CD4-positive, alpha-beta memory T cell (primary cell): ENCODE measurements around the gene SESTD1. TPM values are rescaled to one million over a fixed set of nuclear protein-coding genes. Genes with fewer than 3 reads are reported as not detected.

Source experiments
- CTCF ChIA-PET: fragments of 350-600 bp; sonication (Branson Sonifier 250); formaldehyde crosslinking; loops from one replicate; lab custom pipeline; 2021; ENCODE audit warnings: inconsistent platforms; ENCODE audit not compliant: partially characterized antibody; lab: Charles Lee
- POLR2A ChIA-PET: fragments of 350-600 bp; sonication (Branson Sonifier 250); formaldehyde crosslinking; loops from one replicate; lab custom pipeline; 2021; ENCODE audit not compliant: partially characterized antibody; lab: Charles Lee
- DNase-seq, 5 donors: peaks; one replicate each; pipeline versions ENCODE4 v3.0.0 to v3.0.0-alpha.2; 2020 to 2022; ENCODE audit warnings: mixed read lengths in 1 of 5
- H3K27ac ChIP-seq: one replicate; pipeline ENCODE4 v1.7.0; 2013; ENCODE audit warnings: low read depth, low read length
- H3K27me3 ChIP-seq: 2 replicates; pipeline ENCODE4 v1.7.0; 2013; ENCODE audit warnings: mild to moderate bottlenecking, low read length, moderate library complexity; ENCODE audit not compliant: insufficient read depth
- H3K36me3 ChIP-seq: 2 replicates; pipeline ENCODE4 v1.7.0; 2013; ENCODE audit warnings: mild to moderate bottlenecking, low read length, moderate library complexity; ENCODE audit not compliant: insufficient read depth
- H3K4me1 ChIP-seq: 2 replicates; pipeline ENCODE4 v1.7.0; 2013; ENCODE audit warnings: mild to moderate bottlenecking, low read length, moderate library complexity; ENCODE audit not compliant: insufficient read depth
- H3K4me3 ChIP-seq, 2 donors: one replicate each; pipeline ENCODE4 v1.7.0; 2013; ENCODE audit warnings: low read length in 2 of 2, mild to moderate bottlenecking in 1 of 2
- H3K9me3 ChIP-seq, 2 donors: one replicate each; pipeline ENCODE4 v1.7.0; 2013; ENCODE audit warnings: low read length in 2 of 2, control low read depth in 1 of 2; ENCODE audit not compliant: control insufficient read depth in 1 of 2
- H3K27ac Mint-ChIP-seq, 7 donors: one replicate each; pipeline ENCODE4 v1.8.0; 2020 to 2021; ENCODE audit warnings: mixed read lengths in 7 of 7, mild to moderate bottlenecking in 6 of 7, inconsistent platforms in 3 of 7, moderate library complexity in 3 of 7
- H3K27me3 Mint-ChIP-seq, 2 donors: one replicate each; pipeline ENCODE4 v1.8.0; 2020 to 2021; ENCODE audit warnings: mixed read lengths in 2 of 2
- H3K36me3 Mint-ChIP-seq, 2 donors: one replicate each; pipeline ENCODE4 v1.8.0; 2020 to 2021; ENCODE audit warnings: mixed read lengths in 2 of 2, inconsistent platforms in 1 of 2, mild to moderate bottlenecking in 1 of 2
- H3K4me1 Mint-ChIP-seq, 4 donors: one replicate each; pipeline ENCODE4 v1.8.0; 2020 to 2021; ENCODE audit warnings: mixed read lengths in 4 of 4, mild to moderate bottlenecking in 1 of 4
- H3K4me3 Mint-ChIP-seq, 8 donors: one replicate each; pipeline ENCODE4 v1.8.0; 2020 to 2021; ENCODE audit warnings: mixed read lengths in 8 of 8, mild to moderate bottlenecking in 7 of 8, moderate library complexity in 6 of 8, inconsistent platforms in 3 of 8
- H3K9me3 Mint-ChIP-seq, 8 donors: one replicate each; pipeline ENCODE4 v1.8.0; 2020 to 2021; ENCODE audit warnings: mixed read lengths in 8 of 8, mild to moderate bottlenecking in 5 of 8, inconsistent platforms in 3 of 8, moderate library complexity in 1 of 8
- intact Hi-C: fragments of 100-400 bp; cut with micrococcal nuclease; formaldehyde crosslinking; loops from one replicate; pipeline ENCODE4 v1.15.1; 2023
- polyA plus RNA-seq, 2 donors: library from polyadenylated mRNA; unstranded; fragments of 300-500 nt; fragmentation: Illumina TruSeq; gene quantifications; one replicate each; pipeline ENCODE4 v1.2.3, GENCODE V29; 2021
- total RNA-seq, 2 experiments: library from RNA; stranded (reverse); gene quantifications; one replicate each; pipeline ENCODE4 v1.2.3, GENCODE V29; 2021

Gene SESTD1
- total and polyA plus RNA-seq, 4 experiments from 2014 or later: 0.81 to 11.9 (median 7.0) TPM

DNA sequence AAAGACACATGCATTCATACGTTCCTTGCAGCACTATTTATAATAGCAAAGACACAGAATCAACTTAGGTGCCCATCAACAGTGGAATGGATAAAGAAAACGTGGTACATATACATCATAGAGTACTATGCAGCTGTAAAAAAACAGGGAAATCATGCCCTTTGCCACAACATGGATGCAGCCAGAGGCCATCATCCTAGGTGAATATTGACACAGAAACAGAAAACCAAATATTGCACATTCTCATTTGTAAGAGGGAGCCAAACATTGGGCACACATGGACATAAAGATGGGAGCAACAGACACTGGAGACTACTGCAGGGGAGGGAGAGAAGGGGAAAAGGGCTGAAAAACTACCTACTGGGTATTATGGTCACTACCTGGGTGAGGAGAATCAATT is 73.5 kb downstream of the SESTD1 start:
- Mint-ChIP-seq H3K4me3 (no peak overlapping the region), H3K4me1 (peaks cover 0 to 12% (median 2%) of the 10 kb centered on the region in 4 donors), H3K36me3 (peaks cover 8 to 12% of the 10 kb centered on the region in 2 donors), H3K27me3 (no peaks in the 10 kb centered on the region), H3K27ac (no peak overlapping the region), H3K9me3 (peaks cover 3 to 16% (median 10%) of the 10 kb centered on the region in 8 donors)
- Histone ChIP-seq H3K4me1 (no peaks in the 10 kb centered on the region), H3K27ac (no peak overlapping the region), H3K36me3 (no peaks in the 10 kb centered on the region), H3K4me3 (no peak overlapping the region), H3K27me3 (no peaks in the 10 kb centered on the region), H3K9me3 (no peaks in the 10 kb centered on the region)
- CTCF ChIA-PET: no interaction called here
- POLR2A ChIA-PET: no interaction called here
- no peak for DNase-seq
- intact Hi-C loops: no loop called here

DNA sequence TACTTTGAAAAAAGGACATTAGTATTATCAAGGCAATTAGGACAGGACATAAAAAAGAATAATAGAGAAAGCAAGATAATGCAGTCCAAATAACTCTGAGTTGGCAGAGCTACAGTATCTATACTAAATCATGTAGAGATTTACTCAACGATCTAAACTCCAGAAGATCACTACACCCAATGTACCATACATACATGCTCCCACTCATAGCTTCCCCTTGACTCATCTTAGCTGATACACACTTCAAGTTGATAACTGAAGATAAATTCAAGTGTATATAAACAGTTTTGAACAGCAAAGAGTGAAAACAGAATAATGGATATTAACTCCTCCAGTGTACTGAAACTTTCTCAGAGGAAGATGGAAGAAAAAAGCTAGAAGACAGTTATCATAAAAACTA is 78.5 kb downstream of the SESTD1 start:
- DNase-seq: no peak
- H3K27me3 ChIP-seq: no peaks in the 10 kb centered on the region
- H3K36me3 ChIP-seq: no peaks in the 10 kb centered on the region
- ChIA-PET POLR2A (no interaction called here), CTCF (no interaction called here)
- H3K27ac Mint-ChIP-seq: no peak overlapping the region
- H3K27ac ChIP-seq: no peak overlapping the region
- H3K9me3 Mint-ChIP-seq: peaks cover 0 to 12% (median 4%) of the 10 kb centered on the region in 8 donors
- peaks cover 8 to 12% of the 10 kb centered on the region in 2 donors for H3K36me3 Mint-ChIP-seq
- no peak overlapping the region for H3K4me3 Mint-ChIP-seq
- intact Hi-C loops: no loop called here
- H3K27me3 Mint-ChIP-seq: no peaks in the 10 kb centered on the region
- no peaks in the 10 kb centered on the region for H3K4me1 Mint-ChIP-seq
- H3K9me3 ChIP-seq: no peaks in the 10 kb centered on the region
- no peak overlapping the region for H3K4me3 ChIP-seq
- no peaks in the 10 kb centered on the region for H3K4me1 ChIP-seq

DNA sequence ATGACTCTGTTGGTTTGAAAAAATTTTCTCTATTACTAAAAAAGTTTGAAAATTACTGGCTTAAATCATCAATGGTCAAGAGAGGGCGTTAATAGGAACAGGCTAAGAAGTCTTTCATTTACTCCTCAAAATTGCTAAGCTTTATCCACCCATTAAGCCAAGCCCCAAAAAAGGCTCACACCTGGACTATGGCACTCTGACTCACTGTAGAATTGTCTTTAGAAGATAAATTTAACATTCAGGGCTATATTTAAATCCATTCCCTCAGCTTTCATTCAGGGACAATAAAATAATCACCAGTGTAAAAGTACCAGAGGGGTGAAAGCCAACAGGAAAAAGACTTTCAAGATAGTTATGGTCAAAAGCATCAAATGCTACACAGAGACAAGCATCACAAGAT is 80.0 kb downstream of the SESTD1 start:
- Mint-ChIP-seq H3K4me1 (no peaks in the 10 kb centered on the region), H3K4me3 (no peak overlapping the region), H3K36me3 (peaks cover 7 to 15% of the 10 kb centered on the region in 2 donors), H3K9me3 (peaks cover 0 to 12% (median 4%) of the 10 kb centered on the region in 8 donors), H3K27ac (no peak overlapping the region), H3K27me3 (peaks cover 0 to 1% of the 10 kb centered on the region in 2 donors)
- CTCF ChIA-PET: no interaction called here
- Histone ChIP-seq H3K9me3 (no peaks in the 10 kb centered on the region), H3K36me3 (no peaks in the 10 kb centered on the region), H3K4me3 (no peak overlapping the region), H3K27me3 (no peaks in the 10 kb centered on the region), H3K27ac (no peak overlapping the region), H3K4me1 (no peaks in the 10 kb centered on the region)
- POLR2A ChIA-PET: no interaction called here
- no peak for DNase-seq
- intact Hi-C loops: no loop called here

DNA sequence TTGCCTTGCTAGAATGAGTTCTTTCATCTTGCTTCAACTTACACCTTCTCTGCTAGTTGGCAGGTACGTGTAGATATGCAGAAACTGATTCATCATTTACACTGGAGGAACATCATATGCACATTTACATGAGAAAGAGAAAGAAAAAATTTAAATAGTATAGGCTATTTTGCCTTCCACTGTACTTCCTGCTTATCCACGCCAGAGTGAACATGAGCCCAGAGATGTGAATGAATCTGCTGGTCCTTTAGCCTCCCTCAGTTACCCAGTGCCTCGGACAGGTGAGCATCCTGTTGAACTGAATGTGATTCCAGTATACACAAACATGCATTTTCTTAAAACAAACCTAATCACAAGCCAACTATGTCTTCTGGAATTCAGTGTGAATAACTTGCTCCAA is 83.6 kb downstream of the SESTD1 start:
- H3K4me3 Mint-ChIP-seq: no peak overlapping the region
- Histone ChIP-seq H3K27me3 (no peaks in the 10 kb centered on the region), H3K9me3 (no peaks in the 10 kb centered on the region), H3K36me3 (no peaks in the 10 kb centered on the region), H3K4me3 (no peak overlapping the region), H3K27ac (no peak overlapping the region), H3K4me1 (no peaks in the 10 kb centered on the region)
- H3K27ac Mint-ChIP-seq: no peak overlapping the region
- ChIA-PET POLR2A (no interaction called here), CTCF (no interaction called here)
- no peaks in the 10 kb centered on the region for H3K9me3 Mint-ChIP-seq
- no peak for DNase-seq
- H3K27me3 Mint-ChIP-seq: peaks cover 0 to 2% of the 10 kb centered on the region in 2 donors
- H3K4me1 Mint-ChIP-seq: no peaks in the 10 kb centered on the region
- peaks cover 0 to 3% of the 10 kb centered on the region in 2 donors for H3K36me3 Mint-ChIP-seq
- intact Hi-C loops: no loop called here

DNA sequence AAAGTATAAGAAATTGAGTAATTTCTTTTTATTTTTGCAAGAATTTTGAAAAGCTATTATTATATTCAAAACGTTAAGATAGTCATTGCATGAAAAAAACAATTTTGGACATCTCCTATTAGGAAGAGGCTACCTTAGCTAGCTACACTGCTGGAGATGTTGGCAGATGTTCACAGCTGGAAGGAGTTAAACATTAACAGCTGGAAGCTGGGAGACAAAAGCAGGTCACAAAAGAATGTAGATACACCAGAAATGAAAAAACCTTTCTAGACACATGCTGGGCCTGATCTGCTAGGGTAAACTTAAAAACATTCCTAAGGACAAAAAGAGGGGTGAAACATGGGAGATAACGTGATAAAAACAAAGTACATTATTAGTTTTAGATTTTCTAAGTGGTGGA is 84.4 kb downstream of the SESTD1 start:
- Histone ChIP-seq H3K9me3 (no peaks in the 10 kb centered on the region), H3K4me3 (no peak overlapping the region), H3K27ac (no peak overlapping the region), H3K27me3 (no peaks in the 10 kb centered on the region), H3K4me1 (no peaks in the 10 kb centered on the region), H3K36me3 (no peaks in the 10 kb centered on the region)
- H3K36me3 Mint-ChIP-seq: peaks cover 0 to 3% of the 10 kb centered on the region in 2 donors
- no peak for DNase-seq
- intact Hi-C loops: no loop called here
- H3K27ac Mint-ChIP-seq: no peak overlapping the region
- no peaks in the 10 kb centered on the region for H3K4me1 Mint-ChIP-seq
- POLR2A ChIA-PET: no interaction called here
- CTCF ChIA-PET: no interaction called here
- no peak overlapping the region for H3K4me3 Mint-ChIP-seq
- peaks cover 0 to 2% of the 10 kb centered on the region in 2 donors for H3K27me3 Mint-ChIP-seq
- no peaks in the 10 kb centered on the region for H3K9me3 Mint-ChIP-seq

DNA sequence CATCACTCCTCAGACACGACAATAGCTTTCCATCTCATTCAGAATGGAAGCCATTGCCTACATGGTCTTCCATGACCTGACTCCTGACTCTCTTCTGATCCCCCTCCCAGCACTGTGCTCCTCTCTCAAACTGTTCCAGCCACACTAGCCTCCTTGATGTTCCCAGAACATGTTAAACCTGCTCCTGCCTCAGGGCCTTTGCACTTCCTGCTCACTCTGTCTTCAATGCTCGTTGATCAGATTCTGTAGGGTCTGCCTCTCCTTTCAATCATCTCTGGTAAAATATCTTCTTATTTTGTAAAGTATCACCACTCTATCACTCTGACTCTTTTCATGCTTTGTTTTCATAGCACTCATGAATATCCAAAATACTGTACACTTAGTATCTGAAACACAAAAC is 84.9 kb downstream of the SESTD1 start:
- ChIA-PET CTCF (no interaction called here), POLR2A (no interaction called here)
- no peaks in the 10 kb centered on the region for H3K36me3 ChIP-seq
- Mint-ChIP-seq H3K4me1 (no peaks in the 10 kb centered on the region), H3K9me3 (no peaks in the 10 kb centered on the region), H3K36me3 (peaks cover 0 to 3% of the 10 kb centered on the region in 2 donors), H3K27ac (peak overlapping the region in 1 of 7 donors; percentile 23), H3K27me3 (peaks cover 0 to 2% of the 10 kb centered on the region in 2 donors), H3K4me3 (no peak overlapping the region)
- H3K4me1 ChIP-seq: no peaks in the 10 kb centered on the region
- H3K9me3 ChIP-seq: no peaks in the 10 kb centered on the region
- no peaks in the 10 kb centered on the region for H3K27me3 ChIP-seq
- no peak overlapping the region for H3K27ac ChIP-seq
- intact Hi-C loops: no loop called here
- DNase-seq: no peak
- H3K4me3 ChIP-seq: no peak overlapping the region

DNA sequence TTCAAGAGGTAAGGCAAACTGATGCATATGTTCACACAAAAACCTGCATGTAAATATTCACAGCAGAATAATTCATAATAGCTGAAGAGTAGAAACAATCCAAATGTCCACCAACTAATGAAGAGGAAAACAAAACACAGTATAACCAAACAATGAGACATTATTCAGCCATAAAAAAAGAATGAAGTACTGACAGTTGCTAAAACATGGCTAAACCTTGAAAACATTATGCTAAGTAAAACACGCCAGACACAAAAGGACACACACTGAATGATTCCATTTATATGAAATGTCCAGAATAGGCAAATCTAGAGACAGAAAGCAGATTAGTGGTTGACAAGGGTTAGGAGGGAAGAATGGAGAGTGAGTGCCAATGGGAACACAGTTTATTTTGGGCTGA is 86.9 kb downstream of the SESTD1 start:
- peaks cover 0 to 2% of the 10 kb centered on the region in 2 donors for H3K27me3 Mint-ChIP-seq
- no peaks in the 10 kb centered on the region for H3K4me1 ChIP-seq
- no peaks in the 10 kb centered on the region for H3K9me3 ChIP-seq
- intact Hi-C loops: no loop called here
- H3K27ac ChIP-seq: no peak overlapping the region
- H3K4me3 Mint-ChIP-seq: no peak overlapping the region
- H3K36me3 ChIP-seq: no peaks in the 10 kb centered on the region
- no peaks in the 10 kb centered on the region for H3K9me3 Mint-ChIP-seq
- H3K27me3 ChIP-seq: no peaks in the 10 kb centered on the region
- peaks cover 0 to 3% of the 10 kb centered on the region in 2 donors for H3K36me3 Mint-ChIP-seq
- no peak for DNase-seq
- no peaks in the 10 kb centered on the region for H3K4me1 Mint-ChIP-seq
- ChIA-PET CTCF (no interaction called here), POLR2A (no interaction called here)
- H3K4me3 ChIP-seq: no peak overlapping the region
- no peak overlapping the region for H3K27ac Mint-ChIP-seq

DNA sequence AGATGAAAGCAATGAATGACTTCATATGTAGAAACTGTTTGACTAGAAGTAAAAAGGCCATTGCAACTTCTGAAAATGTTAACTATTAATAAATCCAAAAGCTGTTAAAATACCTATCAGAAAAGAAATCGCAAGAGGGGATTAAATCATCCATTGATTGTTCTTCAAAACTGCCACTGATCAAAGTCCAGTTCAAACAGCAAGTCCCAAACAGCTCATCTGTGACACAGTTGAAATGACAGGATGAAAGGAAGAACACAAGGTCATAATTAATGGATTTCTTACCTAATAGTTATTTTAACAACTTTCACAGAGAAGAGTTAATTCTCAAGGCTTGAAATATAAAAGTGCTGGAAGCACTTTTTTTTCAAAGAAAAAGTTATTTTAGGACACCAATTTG is 90.4 kb downstream of the SESTD1 start:
- ChIA-PET POLR2A (no interaction called here), CTCF (interaction anchor here (0.7 to 1.5 kb wide), 3 partner anchors 21 to 1126 kb away, joined by 3 read pairs; no protein-coding TSS in a partner anchor)
- H3K4me1 Mint-ChIP-seq: no peaks in the 10 kb centered on the region
- no peak overlapping the region for H3K4me3 Mint-ChIP-seq
- no peaks in the 10 kb centered on the region for H3K36me3 ChIP-seq
- H3K27me3 Mint-ChIP-seq: no peaks in the 10 kb centered on the region
- no peak overlapping the region for H3K27ac ChIP-seq
- H3K36me3 Mint-ChIP-seq: peaks cover 0 to 2% of the 10 kb centered on the region in 2 donors
- H3K27ac Mint-ChIP-seq: no peak overlapping the region
- no peak for DNase-seq
- no peaks in the 10 kb centered on the region for H3K9me3 Mint-ChIP-seq
- no peaks in the 10 kb centered on the region for H3K9me3 ChIP-seq
- no peaks in the 10 kb centered on the region for H3K27me3 ChIP-seq
- H3K4me3 ChIP-seq: no peak overlapping the region
- intact Hi-C loops: no loop called here
- no peaks in the 10 kb centered on the region for H3K4me1 ChIP-seq
